Activated naive CD4-positive, alpha-beta T cell treated with anti-CD3 and anti-CD28 coated beads for 36 hours (primary cell): ENCODE data around the gene MSANTD7. TPM values are rescaled to one million over a fixed set of nuclear protein-coding genes. Genes with fewer than 3 reads are reported as not detected.

ENCODE experiments used
- CTCF ChIA-PET: fragments of 350-600 bp; sonication (Branson Sonifier 250); formaldehyde crosslinking; loops from one replicate; lab custom pipeline; 2021; ENCODE audit warnings: antibody characterized with exemption; lab: Charles Lee
- DNase-seq: peaks from one replicate; pipeline ENCODE4 v3.0.0-alpha.2; 2020
- H3K27ac Mint-ChIP-seq: one replicate; pipeline ENCODE4 v1.8.0; 2021; ENCODE audit warnings: mild to moderate bottlenecking, mixed read lengths
- H3K27me3 Mint-ChIP-seq: one replicate; pipeline ENCODE4 v1.8.0; 2021; ENCODE audit warnings: low read depth, mixed read lengths
- H3K36me3 Mint-ChIP-seq: one replicate; pipeline ENCODE4 v1.8.0; 2021; ENCODE audit warnings: low read depth, mixed read lengths
- H3K4me1 Mint-ChIP-seq: one replicate; pipeline ENCODE4 v1.8.0; 2021; ENCODE audit warnings: low read depth, mixed read lengths
- H3K4me3 Mint-ChIP-seq: one replicate; pipeline ENCODE4 v1.8.0; 2021; ENCODE audit warnings: mild to moderate bottlenecking, moderate library complexity, mixed read lengths
- H3K9me3 Mint-ChIP-seq: one replicate; pipeline ENCODE4 v1.8.0; 2021; ENCODE audit warnings: mixed read lengths
- intact Hi-C: fragments of 100-400 bp; cut with micrococcal nuclease; formaldehyde crosslinking; loops from one replicate; pipeline ENCODE4 v1.15.1; 2023
- total RNA-seq, 2 experiments: library from RNA; stranded (reverse); gene quantifications; one replicate each; pipeline ENCODE4 v1.2.3, GENCODE V29; 2021

MSANTD7 gene
- total RNA-seq, 2 experiments from 2014 or later, result 19.6 to 21.3 TPM

GRCh38 chr10:14875941-14876340, 37.8 kb downstream of the MSANTD7 start:
- Mint-ChIP-seq H3K36me3 (peaks cover 4% of the 10 kb centered on the region), H3K4me1 (peaks cover 23% of the 10 kb centered on the region), H3K9me3 (no peaks in the 10 kb centered on the region), H3K27me3 (no peaks in the 10 kb centered on the region), H3K27ac (no peak overlapping the region), H3K4me3 (no peak overlapping the region)
- no peak for DNase-seq
- intact Hi-C loops, result loop anchor here (5.0 kb wide), 2 partner anchors 494 to 1529 kb away; partner anchors contain the start of gene SEPHS1
- CTCF ChIA-PET, result no interaction called here

- Mint-ChIP-seq H3K27ac (no peak overlapping the region), H3K27me3 (no peaks in the 10 kb centered on the region), H3K4me3 (peak overlapping the region; percentile 45), H3K9me3 (no peaks in the 10 kb centered on the region), H3K36me3 (peaks cover 5% of the 10 kb centered on the region), H3K4me1 (peaks cover 25% of the 10 kb centered on the region)
- CTCF ChIA-PET, result interaction anchor here (0.5 kb wide), 1 partner anchor 32 kb away, joined by 3 read pairs; no protein-coding TSS in a partner anchor
- no peak for DNase-seq
- intact Hi-C loops, result loop anchor here (5.0 kb wide), 2 partner anchors 494 to 1529 kb away; partner anchors contain the start of gene SEPHS1
These were observed 38.7 kb downstream of the MSANTD7 start for GRCh38 chr10:14876764-14877163.

- DNase-seq, result peak; percentile 94
- Mint-ChIP-seq H3K36me3 (peaks cover 17% of the 10 kb centered on the region), H3K4me1 (peaks cover 28% of the 10 kb centered on the region), H3K4me3 (peak within 1 kb of the TSS; percentile 94), H3K9me3 (no peaks in the 10 kb centered on the region), H3K27me3 (no peaks in the 10 kb centered on the region), H3K27ac (peak within 1 kb of the TSS; percentile 81)
- CTCF ChIA-PET, result interaction anchor here (0.6 to 1.9 kb wide), 9 partner anchors 12 to 693 kb away, joined by 3 to 9 read pairs (median 4); no protein-coding TSS in a partner anchor
- intact Hi-C loops, result loop anchor here (1.0 to 5.0 kb wide), 8 partner anchors 40 to 1531 kb away; partner anchors contain the start of genes CDNF, DCLRE1C, HSPA14 and MEIG1
These were observed 40.4 kb downstream of the MSANTD7 start, which contains the start of gene SUV39H2 for GRCh38 chr10:14878266-14879123. Gene SUV39H2, plus strand, starts transcription at chr10:14878866. Its CDS starts 23 bp downstream, at chr10:14878889.

- Mint-ChIP-seq H3K4me1 (peaks cover 28% of the 10 kb centered on the region), H3K4me3 (peak overlapping the region; percentile 90)
These were observed 41.2 kb downstream of the MSANTD7 start for GRCh38 chr10:14879124-14879927.

GRCh38 chr10:14879928-14880193, 41.8 kb downstream of the MSANTD7 start:
- Mint-ChIP-seq H3K27me3 (no peaks in the 10 kb centered on the region), H3K36me3 (peaks cover 21% of the 10 kb centered on the region), H3K9me3 (no peaks in the 10 kb centered on the region), H3K4me1 (peaks cover 28% of the 10 kb centered on the region), H3K4me3 (peak overlapping the region; percentile 90), H3K27ac (peak overlapping the region; percentile 81)
- intact Hi-C loops, result loop anchor here (2.0 to 5.0 kb wide), 5 partner anchors 217 to 1533 kb away; partner anchors contain the start of genes RPP38 and SEPHS1
- no peak for DNase-seq
- CTCF ChIA-PET, result interaction anchor here (0.8 to 2.1 kb wide), 3 partner anchors 22 to 81 kb away, joined by 5 to 14 read pairs (median 8); no protein-coding TSS in a partner anchor

More at GRCh38 chr10:14879124-14879927, 41.2 kb downstream of the MSANTD7 start:
- H3K27me3 Mint-ChIP-seq, result no peaks in the 10 kb centered on the region
- H3K27ac Mint-ChIP-seq, result peak overlapping the region; percentile 81
- H3K36me3 Mint-ChIP-seq, result peaks cover 21% of the 10 kb centered on the region
- DNase-seq, result peak; percentile 44
- CTCF ChIA-PET, result interaction anchor here (0.7 to 1.9 kb wide), 4 partner anchors 24 to 151 kb away, joined by 3 to 8 read pairs (median 5); no protein-coding TSS in a partner anchor
- intact Hi-C loops, result loop anchor here (2.0 to 5.0 kb wide), 5 partner anchors 217 to 1532 kb away; partner anchors contain the start of genes RPP38 and SEPHS1
- no peaks in the 10 kb centered on the region for H3K9me3 Mint-ChIP-seq

DNA sequence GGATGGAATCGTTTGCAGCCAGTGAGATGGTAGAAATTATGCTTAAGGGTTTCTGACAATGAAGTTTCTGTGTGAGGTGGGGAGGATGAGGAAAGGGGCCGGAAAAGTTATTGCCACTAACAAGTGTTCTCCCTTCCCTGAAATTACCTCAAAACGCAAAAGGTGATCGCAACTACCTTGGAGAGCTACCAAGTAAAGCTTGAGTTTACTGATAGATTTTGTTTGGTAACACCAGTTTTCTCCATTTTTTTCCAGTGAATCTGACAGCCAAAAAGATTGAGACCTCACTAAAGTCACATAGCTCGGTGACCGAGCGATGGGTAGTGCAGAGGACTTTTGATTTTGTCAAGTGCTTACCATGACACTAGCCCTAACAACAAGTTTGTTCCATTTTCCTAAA, 42.1 kb downstream of the MSANTD7 start:
- intact Hi-C loops, result no loop called here
- H3K27ac Mint-ChIP-seq, result no peak overlapping the region
- CTCF ChIA-PET, result interaction anchor here (1.1 to 2.1 kb wide), 2 partner anchors 22 to 447 kb away, joined by 3 to 14 read pairs; no protein-coding TSS in a partner anchor
- no peaks in the 10 kb centered on the region for H3K27me3 Mint-ChIP-seq
- H3K36me3 Mint-ChIP-seq, result peaks cover 21% of the 10 kb centered on the region
- H3K4me3 Mint-ChIP-seq, result peak overlapping the region; percentile 90
- peaks cover 28% of the 10 kb centered on the region for H3K4me1 Mint-ChIP-seq
- no peak for DNase-seq
- no peaks in the 10 kb centered on the region for H3K9me3 Mint-ChIP-seq

GRCh38 chr10:14884082-14884481, 46.0 kb downstream of the MSANTD7 start:
- H3K4me1 Mint-ChIP-seq, result peaks cover 23% of the 10 kb centered on the region
- intact Hi-C loops, result no loop called here
- no peaks in the 10 kb centered on the region for H3K27me3 Mint-ChIP-seq
- no peaks in the 10 kb centered on the region for H3K9me3 Mint-ChIP-seq
- no peak overlapping the region for H3K4me3 Mint-ChIP-seq
- H3K36me3 Mint-ChIP-seq, result peaks cover 21% of the 10 kb centered on the region
- CTCF ChIA-PET, result interaction anchor here (0.6 kb wide), 1 partner anchor 80 kb away, joined by 6 read pairs; no protein-coding TSS in a partner anchor
- no peak overlapping the region for H3K27ac Mint-ChIP-seq
- no peak for DNase-seq

Other genes starting within 250 kb of the MSANTD7 start
- gene FAM107B, start 63.4 kb upstream of the MSANTD7 start, total RNA-seq, result 100 to 1,000 TPM; 105 to 129 TPM
- gene CDNF, start 269 bp upstream of the MSANTD7 start, total RNA-seq, result 1 to 10 TPM; 1.6 to 1.8 TPM
- 10 to 100 TPM; 28.1 to 29.9 TPM for gene HSPA14, start within 50 bp of the MSANTD7 start, total RNA-seq
- 10 to 100 TPM; 35.8 to 38.2 TPM for gene SUV39H2, start 40.6 kb downstream of the MSANTD7 start, total RNA-seq
- 10 to 100 TPM in 1 of 2 experiments, 1 to 10 TPM in 1; 9.8 to 13.9 TPM for gene DCLRE1C, start 115.8 kb downstream of the MSANTD7 start, total RNA-seq
- under 1 TPM; 0.81 to 0.93 TPM for gene MEIG1, start 121.1 kb downstream of the MSANTD7 start, total RNA-seq
- gene OLAH, start 205.6 kb downstream of the MSANTD7 start, total RNA-seq, result under 1 TPM in 1 of 2 experiments, not detected in 1; 0.74 TPM